Measurements from ENCODE around the gene CYLD. TPM values are rescaled to one million over a fixed set of nuclear protein-coding genes. Genes with fewer than 3 reads are reported as not detected.

The CYLD gene
- total and polyA plus RNA-seq, 8 donors: 7.0 to 82.1 (median 13.5) TPM

DNA sequence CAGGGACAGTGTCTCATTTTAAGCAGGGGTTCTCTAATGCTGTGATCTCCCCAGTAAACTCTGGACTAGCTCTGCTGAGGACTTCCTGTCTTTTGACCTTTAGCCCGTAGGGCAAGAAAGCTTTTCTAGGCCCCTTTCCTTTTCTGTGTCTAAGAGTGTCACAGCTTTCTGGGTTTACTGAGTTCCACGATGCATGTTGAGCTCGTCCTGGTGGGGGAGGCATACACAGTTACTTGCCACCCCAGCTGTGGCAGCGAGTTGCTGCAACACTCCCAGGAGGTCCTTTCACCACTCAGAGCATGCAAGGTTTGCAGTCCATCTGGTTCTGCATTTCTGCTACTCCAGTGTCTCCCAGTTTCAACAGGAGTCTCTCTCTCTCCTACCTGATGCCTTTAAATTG is 24.8 kb upstream of the CYLD start:
- Histone ChIP-seq H3K4me3 (no peak overlapping the region), H3K27me3 (no peaks in the 10 kb centered on the region), H3K4me1 (peaks cover 0 to 29% (median 5%) of the 10 kb centered on the region in 4 donors), H3K9me3 (no peaks in the 10 kb centered on the region), H3K27ac (no peak overlapping the region), H3K36me3 (no peaks in the 10 kb centered on the region)
- TF ChIP-seq EP300 (IDR thresholded peaks at IDR 0.05) (no peak), POLR2AphosphoS5 (IDR thresholded peaks at IDR 0.05) (no peak), POLR2A (IDR thresholded peaks at IDR 0.05) (no peak)
- TF ChIP-seq, protein P1, sequence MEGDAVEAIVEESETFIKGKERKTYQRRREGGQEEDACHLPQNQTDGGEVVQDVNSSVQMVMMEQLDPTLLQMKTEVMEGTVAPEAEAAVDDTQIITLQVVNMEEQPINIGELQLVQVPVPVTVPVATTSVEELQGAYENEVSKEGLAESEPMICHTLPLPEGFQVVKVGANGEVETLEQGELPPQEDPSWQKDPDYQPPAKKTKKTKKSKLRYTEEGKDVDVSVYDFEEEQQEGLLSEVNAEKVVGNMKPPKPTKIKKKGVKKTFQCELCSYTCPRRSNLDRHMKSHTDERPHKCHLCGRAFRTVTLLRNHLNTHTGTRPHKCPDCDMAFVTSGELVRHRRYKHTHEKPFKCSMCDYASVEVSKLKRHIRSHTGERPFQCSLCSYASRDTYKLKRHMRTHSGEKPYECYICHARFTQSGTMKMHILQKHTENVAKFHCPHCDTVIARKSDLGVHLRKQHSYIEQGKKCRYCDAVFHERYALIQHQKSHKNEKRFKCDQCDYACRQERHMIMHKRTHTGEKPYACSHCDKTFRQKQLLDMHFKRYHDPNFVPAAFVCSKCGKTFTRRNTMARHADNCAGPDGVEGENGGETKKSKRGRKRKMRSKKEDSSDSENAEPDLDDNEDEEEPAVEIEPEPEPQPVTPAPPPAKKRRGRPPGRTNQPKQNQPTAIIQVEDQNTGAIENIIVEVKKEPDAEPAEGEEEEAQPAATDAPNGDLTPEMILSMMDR (IDR thresholded peaks at IDR 0.05): no peak
- no peak for DNase-seq
- intact Hi-C loops (cut with DNase I; ENCODE audit: low total_unique reads): no loop called here
- WGBS, 5 donors: 74 to 86% (median 81%) methylated on average over 4 of the region's 4 CpGs

DNA sequence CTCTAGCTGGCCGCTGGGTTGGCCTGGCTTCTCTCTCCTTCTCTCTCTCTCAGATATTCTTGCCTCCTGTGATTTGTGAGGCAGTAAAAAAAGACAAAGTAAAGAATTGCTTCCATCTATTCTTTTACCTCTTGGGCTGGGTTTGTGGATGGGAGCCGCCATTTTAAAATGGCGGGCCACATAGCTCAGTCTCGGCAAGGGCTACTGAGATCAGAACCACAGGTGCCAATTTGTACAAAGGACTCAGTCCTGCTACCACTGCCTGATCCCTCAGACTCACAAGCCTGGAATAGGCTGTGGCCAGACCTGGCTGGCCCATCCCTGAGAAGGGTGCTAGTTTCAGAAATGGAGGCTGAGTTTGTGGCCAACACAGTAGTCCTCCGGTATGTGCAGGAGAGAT is 24.4 kb upstream of the CYLD start:
- no peak overlapping the region for H3K27ac ChIP-seq
- no peaks in the 10 kb centered on the region for H3K36me3 ChIP-seq
- WGBS, 5 donors: 87 to 100% (median 95%) methylated on average over 5 of the region's 5 CpGs
- no peak for DNase-seq
- intact Hi-C loops (cut with DNase I; ENCODE audit: low total_unique reads): no loop called here
- no peaks in the 10 kb centered on the region for H3K27me3 ChIP-seq
- TF ChIP-seq POLR2AphosphoS5 (IDR thresholded peaks at IDR 0.05) (no peak), EP300 (IDR thresholded peaks at IDR 0.05) (no peak), POLR2A (IDR thresholded peaks at IDR 0.05) (no peak)
- TF ChIP-seq, protein P1 (IDR thresholded peaks at IDR 0.05): no peak
- H3K9me3 ChIP-seq: no peaks in the 10 kb centered on the region
- peaks cover 0 to 25% (median 5%) of the 10 kb centered on the region in 4 donors for H3K4me1 ChIP-seq
- no peak overlapping the region for H3K4me3 ChIP-seq

DNA sequence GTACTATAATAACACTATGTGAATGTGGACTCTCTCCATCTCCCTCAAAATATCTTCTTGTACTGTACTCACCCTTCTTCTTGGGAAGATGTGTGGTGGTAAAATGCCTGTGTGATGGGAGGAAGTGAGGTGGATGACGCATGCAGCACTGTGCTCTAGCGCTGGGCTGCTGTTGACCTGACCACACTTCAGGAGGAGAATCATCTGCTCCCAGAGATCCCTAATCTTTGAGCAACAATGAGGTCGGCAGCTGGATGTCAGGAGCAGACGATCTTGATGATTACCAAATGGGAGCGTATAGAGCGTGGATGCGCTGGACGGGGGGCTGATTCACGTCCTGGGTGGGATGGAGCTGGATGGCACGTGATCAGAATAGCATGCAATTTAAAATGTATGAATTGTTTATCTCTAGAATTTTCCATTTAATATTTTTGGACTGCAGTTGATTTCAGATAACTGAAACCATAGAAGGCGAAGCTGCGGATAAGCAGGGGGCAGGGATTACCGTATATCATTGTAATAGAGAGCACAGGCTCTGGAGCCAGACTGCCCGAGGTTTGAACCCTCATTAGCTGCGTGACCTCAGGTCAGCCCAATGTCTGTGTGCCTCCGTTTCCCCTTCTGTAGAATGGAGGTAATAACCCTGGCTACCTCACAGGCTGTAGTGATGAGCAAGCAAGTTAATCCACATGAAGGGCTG is 23.7 kb upstream of the CYLD start:
- TF ChIP-seq, protein P1 (IDR thresholded peaks at IDR 0.05): no peak
- TF ChIP-seq POLR2AphosphoS5 (IDR thresholded peaks at IDR 0.05): no peak
- TF ChIP-seq EP300 (IDR thresholded peaks at IDR 0.05): no peak
- no peak for TF ChIP-seq POLR2A (IDR thresholded peaks at IDR 0.05)
- 62 to 75% (median 72%) methylated on average over 16 of the region's 16 CpGs for WGBS, 5 donors
- Histone ChIP-seq H3K4me1 (peaks cover 0 to 19% (median 5%) of the 10 kb centered on the region in 4 donors), H3K9me3 (no peaks in the 10 kb centered on the region), H3K36me3 (no peaks in the 10 kb centered on the region), H3K27me3 (no peaks in the 10 kb centered on the region), H3K27ac (no peak overlapping the region), H3K4me3 (no peak overlapping the region)
- DNase-seq: peak in 1 of 2 donors; percentile 34
- intact Hi-C loops (cut with DNase I; ENCODE audit: low total_unique reads): no loop called here

DNA sequence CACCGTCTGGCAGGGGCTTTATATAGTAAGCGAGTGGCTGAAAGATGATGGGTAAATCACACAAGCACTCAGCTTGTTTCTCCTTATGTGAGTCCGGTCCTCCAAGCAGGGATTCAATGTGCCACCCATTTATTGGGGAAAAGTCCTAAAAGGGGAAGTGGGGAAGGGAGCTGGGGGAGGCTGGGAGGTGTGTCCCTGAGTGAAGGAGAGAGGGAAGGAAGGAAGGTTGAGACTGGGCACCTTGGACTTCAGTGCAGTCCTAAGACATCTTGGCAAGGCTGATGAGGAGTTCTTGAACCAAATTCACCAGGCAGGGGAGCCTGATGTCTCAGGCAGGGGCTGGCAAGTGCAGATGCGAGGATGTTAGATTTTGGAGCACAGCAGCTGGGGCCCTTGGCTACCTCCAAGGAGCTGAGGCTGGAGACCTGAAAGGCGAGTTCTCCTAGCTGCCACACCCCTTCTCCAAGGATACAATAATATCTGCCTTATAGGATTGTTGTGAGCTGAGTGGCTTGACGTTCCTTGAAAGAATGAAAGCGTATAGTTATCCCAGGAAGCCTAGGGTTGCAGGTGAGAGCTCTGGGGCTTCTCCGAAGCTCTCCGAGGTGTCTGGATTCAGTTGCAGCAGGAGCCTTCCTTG is 23.0 kb upstream of the CYLD start:
- no peaks in the 10 kb centered on the region for H3K27me3 ChIP-seq
- DNase-seq: peak; percentile 56 to 78
- TF ChIP-seq, protein P1 (IDR thresholded peaks at IDR 0.05): no peak
- no peak for TF ChIP-seq EP300 (IDR thresholded peaks at IDR 0.05)
- TF ChIP-seq POLR2A (IDR thresholded peaks at IDR 0.05): no peak
- TF ChIP-seq POLR2AphosphoS5 (IDR thresholded peaks at IDR 0.05): no peak
- H3K27ac ChIP-seq: peak overlapping the region in 3 of 5 donors; percentile 1 to 48 (median 29)
- H3K4me1 ChIP-seq: peaks cover 0 to 15% (median 5%) of the 10 kb centered on the region in 4 donors
- no peaks in the 10 kb centered on the region for H3K36me3 ChIP-seq
- WGBS, 5 donors: 51 to 77% (median 59%) methylated on average over 9 of the region's 9 CpGs
- H3K4me3 ChIP-seq: peak overlapping the region in 1 of 4 donors; percentile 17
- intact Hi-C loops (cut with DNase I; ENCODE audit: low total_unique reads): no loop called here
- H3K9me3 ChIP-seq: no peaks in the 10 kb centered on the region
